Measurements from ENCODE around the gene KCTD16.

- TF ChIP-seq CTCF (conservative IDR thresholded peaks at IDR 0.05; ENCODE audit: low read length) (no peak), EZH2phosphoT487 (IDR thresholded peaks at IDR 0.05; ENCODE audit: borderline replicate concordance, low read depth, low read length) (no peak)
Observed at GRCh38 chr5:144209361-144209760, 38.7 kb downstream of the KCTD16 start.

All from OCI-LY7 (cell line).